ENCODE measurements around the gene TNFAIP3. TPM values are rescaled to one million over a fixed set of nuclear protein-coding genes. Genes with fewer than 3 reads are reported as not detected.

Gene TNFAIP3
- total RNA-seq, 1 donor from 2014 or later, result 45.9 TPM

- DNase-seq (no peak), ATAC-seq (peak; percentile 75)
- H3K4me3 ChIP-seq, result no peak overlapping the region
- no peak for TF ChIP-seq CTCF (IDR thresholded peaks at IDR 0.05)
- peaks cover 13% of the 10 kb centered on the region for H3K4me1 ChIP-seq
- no peak overlapping the region for H3K27ac ChIP-seq
- no peaks in the 10 kb centered on the region for H3K36me3 ChIP-seq
- H3K27me3 ChIP-seq, result no peaks in the 10 kb centered on the region
- intact Hi-C loops (cut with DNase I), result no loop called here
- no peaks in the 10 kb centered on the region for H3K9me3 ChIP-seq
These were observed 60.7 kb downstream of the TNFAIP3 start for GRCh38 chr6:137927777-137928218.

GRCh38 chr6:137928286-137928685, 61.2 kb downstream of the TNFAIP3 start:
- intact Hi-C loops (cut with DNase I), result no loop called here
- ATAC-seq (peak; percentile 91), DNase-seq (peak; percentile 65)
- TF ChIP-seq CTCF (IDR thresholded peaks at IDR 0.05), result no peak
- Histone ChIP-seq H3K36me3 (no peaks in the 10 kb centered on the region), H3K9me3 (no peaks in the 10 kb centered on the region), H3K27ac (no peak overlapping the region), H3K4me3 (no peak overlapping the region), H3K27me3 (no peaks in the 10 kb centered on the region), H3K4me1 (peaks cover 13% of the 10 kb centered on the region)

- intact Hi-C loops (cut with DNase I), result no loop called here
- no peak for DNase-seq
- no peak overlapping the region for H3K27ac ChIP-seq
- ATAC-seq, result no peak
- no peak overlapping the region for H3K4me3 ChIP-seq
- H3K4me1 ChIP-seq, result peaks cover 13% of the 10 kb centered on the region
- H3K36me3 ChIP-seq, result no peaks in the 10 kb centered on the region
- TF ChIP-seq CTCF (IDR thresholded peaks at IDR 0.05), result no peak
- no peaks in the 10 kb centered on the region for H3K9me3 ChIP-seq
- no peaks in the 10 kb centered on the region for H3K27me3 ChIP-seq
These were observed 64.9 kb downstream of the TNFAIP3 start for GRCh38 chr6:137931849-137932465.

Other genes starting within 250 kb of the TNFAIP3 start
- gene PERP, start 240.2 kb downstream of the TNFAIP3 start, total RNA-seq, result 33.2 TPM

Measured in upper lobe of right lung (tissue), 1 donor.